Measurements from ENCODE around the gene CDKL1.

GRCh38 chr14:50290306-50290705 lies 106.4 kb downstream of the CDKL1 start:
- TF ChIP-seq TAF1 (IDR thresholded peaks at IDR 0.05; ENCODE audit: low read depth, low read length) (no peak), POLR2A (IDR thresholded peaks at IDR 0.05; ENCODE audit: low read depth, low read length) (no peak), SPI1 (IDR thresholded peaks at IDR 0.05; ENCODE audit: low read depth, low read length) (no peak), POLR2AphosphoS5 (IDR thresholded peaks at IDR 0.05; ENCODE audit: low read depth, low read length) (no peak), POU2F2 (IDR thresholded peaks at IDR 0.05; ENCODE audit: low read depth, low read length) (no peak), PAX5 (IDR thresholded peaks at IDR 0.05; ENCODE audit: insufficient read depth, low read length, severe bottlenecking) (no peak)

Data from GM12891 (cell line).